Measurements from ENCODE around the gene SAMD9.

SAMD9 gene

DNA sequence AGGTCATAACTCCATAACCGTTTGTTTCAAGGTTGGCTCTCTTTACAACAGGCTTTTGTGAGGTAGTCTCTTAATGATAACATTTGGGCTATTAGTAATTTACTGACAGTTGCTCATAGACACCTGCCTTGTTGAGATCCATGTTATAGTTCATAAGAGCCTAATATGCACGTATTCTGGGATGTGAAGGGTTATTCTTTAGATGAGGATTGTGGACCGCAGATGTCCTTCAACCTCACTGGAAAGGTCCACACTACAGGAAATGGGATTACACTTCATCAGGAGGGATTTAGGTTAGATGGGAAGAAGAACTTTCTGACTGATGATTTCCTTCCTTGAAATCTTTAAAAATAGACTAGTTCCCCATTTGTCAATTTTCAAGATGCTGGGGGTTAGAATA, 62.8 kb downstream of the SAMD9 start:
- Histone ChIP-seq H3K27me3 (ENCODE audit: control insufficient read depth, insufficient read depth, low read length) (no peaks in the 10 kb centered on the region), H3K9me3 (ENCODE audit: control insufficient read depth, insufficient read depth, low read length) (no peaks in the 10 kb centered on the region), H3K9ac (ENCODE audit: low read depth, low read length) (no peak overlapping the region), H3K4me3 (ENCODE audit: low read depth, low read length) (no peak overlapping the region), H3K36me3 (ENCODE audit: control insufficient read depth, insufficient read depth, low read length) (no peaks in the 10 kb centered on the region), H3K4me1 (ENCODE audit: control insufficient read depth, insufficient read depth, low read length) (no peaks in the 10 kb centered on the region)

DNA sequence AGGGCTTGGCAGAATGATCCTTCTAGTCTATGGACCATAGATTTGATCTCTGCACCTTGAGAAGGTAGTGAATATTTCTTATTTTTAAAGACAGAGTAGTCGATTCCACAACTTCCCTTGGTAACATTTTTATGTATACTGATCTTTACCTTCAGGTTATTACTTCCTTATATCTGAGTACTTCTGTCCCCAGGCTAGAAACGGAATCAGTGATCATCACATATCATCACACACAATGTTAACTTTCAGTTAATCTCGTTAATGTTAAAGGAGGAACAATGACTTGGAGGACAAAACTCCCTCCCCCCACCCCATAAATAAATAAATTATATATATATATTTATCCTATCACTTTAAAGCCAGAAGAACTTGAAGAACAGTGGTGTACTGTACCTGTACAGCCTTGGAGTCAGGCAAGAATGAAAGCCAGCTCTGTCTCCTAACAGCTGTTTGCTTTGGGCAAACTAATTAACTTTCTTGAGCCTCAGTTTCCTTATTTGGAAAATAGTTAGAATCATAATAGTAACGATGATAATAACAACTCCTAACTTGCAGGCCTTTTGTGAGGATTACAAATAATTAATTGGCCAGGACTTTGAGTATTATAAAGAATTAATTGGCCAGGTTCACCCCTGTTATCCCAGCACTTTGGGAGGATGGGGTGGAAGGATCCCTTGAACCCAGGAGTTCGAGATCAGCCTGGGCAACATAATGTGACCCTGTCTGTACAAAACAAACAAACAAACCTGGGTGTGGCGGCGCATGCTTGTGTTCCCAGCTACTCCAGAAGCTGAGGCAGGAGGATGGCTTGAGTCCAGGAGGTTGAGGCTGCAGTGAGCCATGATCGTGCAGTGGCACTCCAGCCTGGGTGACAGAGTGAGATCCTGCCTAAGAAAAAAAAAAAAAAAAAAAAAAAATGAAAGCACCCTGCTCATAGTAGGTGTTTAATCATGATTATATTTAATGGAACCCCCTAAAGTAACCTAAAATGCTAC, 63.5 kb downstream of the SAMD9 start:
- H3K9ac ChIP-seq (ENCODE audit: low read depth, low read length), result no peak overlapping the region
- H3K9me3 ChIP-seq (ENCODE audit: control insufficient read depth, insufficient read depth, low read length), result no peaks in the 10 kb centered on the region
- H3K4me1 ChIP-seq (ENCODE audit: control insufficient read depth, insufficient read depth, low read length), result no peaks in the 10 kb centered on the region
- no peaks in the 10 kb centered on the region for H3K27me3 ChIP-seq (ENCODE audit: control insufficient read depth, insufficient read depth, low read length)
- no peak overlapping the region for H3K4me3 ChIP-seq (ENCODE audit: low read depth, low read length)
- H3K36me3 ChIP-seq (ENCODE audit: control insufficient read depth, insufficient read depth, low read length), result no peaks in the 10 kb centered on the region

DNA sequence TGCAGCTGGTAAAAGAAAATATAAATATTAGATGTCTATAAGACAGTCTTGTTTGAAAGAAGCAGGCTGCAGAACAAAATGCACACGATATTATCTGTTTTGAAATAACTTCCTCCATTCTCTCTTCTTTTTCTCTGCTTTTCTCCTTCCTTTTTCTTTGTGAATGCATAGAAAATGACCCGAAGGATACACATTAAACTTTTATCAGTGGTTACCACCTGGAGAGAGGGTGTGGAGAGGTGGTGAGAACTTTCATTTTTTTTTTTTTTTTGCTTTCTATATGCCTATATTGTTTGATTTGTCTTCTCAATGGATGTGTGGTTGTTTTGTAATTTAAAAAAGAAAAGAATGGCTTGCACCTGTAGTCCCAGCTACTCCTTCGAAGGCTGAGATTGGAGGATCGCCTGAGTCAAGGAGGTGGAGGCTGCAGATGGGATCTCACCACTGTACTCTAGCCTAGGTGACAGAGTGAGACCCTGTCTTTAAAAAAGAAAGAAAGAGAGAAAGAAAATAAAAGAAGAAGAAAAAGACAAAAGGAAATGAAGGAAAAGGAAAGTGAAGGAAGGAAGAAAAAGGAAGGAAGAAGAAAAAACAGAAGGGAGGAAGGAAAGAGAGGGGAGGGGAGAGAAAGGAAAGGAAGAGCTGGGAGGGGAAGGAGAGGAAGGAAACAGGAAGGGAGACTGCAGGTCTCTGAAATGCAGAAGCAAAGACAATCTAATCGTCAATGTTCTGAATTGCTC, 64.4 kb downstream of the SAMD9 start:
- Histone ChIP-seq H3K36me3 (ENCODE audit: control insufficient read depth, insufficient read depth, low read length) (no peaks in the 10 kb centered on the region), H3K9me3 (ENCODE audit: control insufficient read depth, insufficient read depth, low read length) (no peaks in the 10 kb centered on the region), H3K4me1 (ENCODE audit: control insufficient read depth, insufficient read depth, low read length) (no peaks in the 10 kb centered on the region), H3K9ac (ENCODE audit: low read depth, low read length) (no peak overlapping the region), H3K27me3 (ENCODE audit: control insufficient read depth, insufficient read depth, low read length) (no peaks in the 10 kb centered on the region), H3K4me3 (ENCODE audit: low read depth, low read length) (no peak overlapping the region)

DNA sequence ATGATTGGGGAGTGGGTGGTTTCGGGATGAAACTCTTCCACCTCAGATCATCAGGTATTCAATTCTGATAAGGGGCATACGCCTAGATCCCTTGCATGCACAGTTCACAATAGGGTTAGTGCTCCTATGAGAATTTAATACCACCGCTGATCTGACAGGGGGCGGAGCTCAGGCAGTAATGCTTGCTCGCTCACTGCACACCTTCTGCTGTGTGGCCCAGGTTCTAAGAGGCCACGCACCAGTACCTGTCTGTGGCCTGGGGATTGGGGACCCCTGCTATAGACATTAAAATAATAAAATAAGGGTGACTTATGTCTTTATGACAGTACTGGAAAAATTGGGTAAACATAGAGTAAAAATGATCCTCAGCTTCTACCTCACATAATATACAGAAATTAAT, 66.1 kb downstream of the SAMD9 start:
- H3K9ac ChIP-seq (ENCODE audit: low read depth, low read length), result no peak overlapping the region
- no peaks in the 10 kb centered on the region for H3K9me3 ChIP-seq (ENCODE audit: control insufficient read depth, insufficient read depth, low read length)
- no peaks in the 10 kb centered on the region for H3K27me3 ChIP-seq (ENCODE audit: control insufficient read depth, insufficient read depth, low read length)
- H3K36me3 ChIP-seq (ENCODE audit: control insufficient read depth, insufficient read depth, low read length), result no peaks in the 10 kb centered on the region
- peaks cover under 1% of the 10 kb centered on the region for H3K4me1 ChIP-seq (ENCODE audit: control insufficient read depth, insufficient read depth, low read length)
- H3K4me3 ChIP-seq (ENCODE audit: low read depth, low read length), result no peak overlapping the region
